Stimulated activated CD4-positive, alpha-beta T cell treated with anti-CD3 and anti-CD28 coated beads, TNF-alpha, amount 100 ng/mL, for 4 hours (primary cell): ENCODE data around the gene SNCG.
"Not testable (repeated sequence)": the region's sequence is repeated elsewhere in the genome, so short reads cannot be mapped to it uniquely, and the experiment has no call there.

Experiments
- DNase-seq, 3 experiments: peaks; one replicate each; pipeline ENCODE4 v3.0.0-alpha.2; 2020; ENCODE audit warnings: low read depth in 3 of 3

SNCG gene

DNA sequence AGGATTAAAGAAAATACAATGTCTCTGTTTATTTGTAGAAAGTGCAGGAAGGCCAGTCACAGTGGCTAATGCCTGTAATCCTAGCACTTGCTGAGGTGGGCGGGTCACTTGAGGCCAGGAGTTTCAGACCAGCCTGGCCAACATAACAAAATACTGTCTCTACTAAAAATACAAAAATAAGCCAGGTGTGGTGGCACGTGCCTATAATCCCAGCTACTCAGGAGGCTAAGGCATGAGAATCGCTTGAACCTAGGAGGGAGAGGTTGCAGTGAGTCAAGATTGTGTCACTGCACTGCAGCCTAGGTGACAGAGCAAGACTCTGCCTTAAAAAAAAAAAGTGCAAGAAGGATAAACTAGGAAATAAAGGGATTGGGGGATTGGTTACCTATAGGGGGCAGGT, 20.1 kb downstream of the SNCG start:
- not testable (repeated sequence) for DNase-seq

DNA sequence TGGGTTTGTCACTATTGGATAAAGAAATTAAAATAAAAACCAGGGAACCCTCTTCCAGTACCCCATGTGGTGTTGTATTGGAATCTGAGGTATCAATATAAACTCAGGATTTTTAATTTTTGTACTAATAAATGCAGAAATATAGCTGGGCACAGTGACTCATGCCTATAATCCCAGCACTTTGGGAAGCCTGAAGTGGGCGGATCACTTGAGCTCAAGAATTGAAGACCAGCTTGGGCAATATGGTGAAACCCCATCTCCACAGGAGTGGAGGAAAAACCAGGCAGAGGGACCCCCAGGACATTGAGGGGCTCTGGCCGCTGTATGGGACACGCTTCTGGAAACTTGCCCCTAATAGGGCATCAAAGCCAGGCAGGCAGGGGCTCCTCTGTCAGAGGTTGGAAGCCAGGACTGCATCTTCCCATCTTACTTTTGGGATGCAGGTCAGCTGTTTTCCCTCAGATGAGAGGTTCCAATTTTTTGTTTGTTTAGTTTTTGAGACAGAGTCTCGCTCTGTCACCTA, 21.0 kb downstream of the SNCG start:
- DNase-seq = no peak

DNA sequence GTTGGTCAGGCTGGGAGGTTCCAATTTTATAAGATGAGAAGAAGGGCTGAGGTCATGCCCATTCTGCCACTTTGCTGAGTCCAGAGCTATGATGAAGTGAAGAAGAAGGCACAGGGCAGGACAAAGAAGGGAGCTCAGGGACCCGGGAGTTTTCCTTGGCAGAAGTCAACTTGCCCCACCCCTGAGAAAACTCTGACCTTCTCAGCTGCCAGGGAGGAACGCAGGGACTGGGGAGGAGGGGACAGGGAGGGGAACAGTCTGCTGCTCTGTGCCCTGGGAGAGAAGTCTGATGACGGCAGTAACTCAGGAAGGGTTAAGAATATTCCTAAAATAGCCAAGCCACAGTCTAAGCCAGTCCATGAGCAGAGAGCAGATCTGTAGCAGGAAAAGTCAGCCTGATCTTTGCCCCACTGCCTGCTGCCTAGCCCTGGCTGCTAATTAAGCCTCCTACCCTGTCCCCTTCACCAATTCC, 21.6 kb downstream of the SNCG start:
- DNase-seq = no peak

DNA sequence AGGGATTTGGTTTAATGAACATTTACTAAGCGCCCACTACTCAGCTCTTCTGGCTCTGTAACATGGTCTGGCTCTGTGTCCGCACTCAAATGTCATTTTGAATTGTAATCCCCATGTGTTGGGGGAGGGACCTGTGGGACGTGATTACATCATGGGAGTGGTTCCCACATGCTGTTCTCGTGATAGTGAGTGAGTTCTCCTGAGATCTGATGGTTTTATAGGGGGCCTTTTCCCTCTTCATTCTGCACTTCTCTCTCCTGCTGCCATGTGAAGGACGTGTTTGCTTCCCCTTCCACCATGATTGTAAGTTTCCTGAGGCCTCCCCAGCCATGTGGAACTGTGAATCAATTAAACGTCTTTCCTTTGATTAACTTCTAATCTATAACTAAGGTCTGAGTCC, 22.6 kb downstream of the SNCG start:
- DNase-seq = not testable (repeated sequence)

DNA sequence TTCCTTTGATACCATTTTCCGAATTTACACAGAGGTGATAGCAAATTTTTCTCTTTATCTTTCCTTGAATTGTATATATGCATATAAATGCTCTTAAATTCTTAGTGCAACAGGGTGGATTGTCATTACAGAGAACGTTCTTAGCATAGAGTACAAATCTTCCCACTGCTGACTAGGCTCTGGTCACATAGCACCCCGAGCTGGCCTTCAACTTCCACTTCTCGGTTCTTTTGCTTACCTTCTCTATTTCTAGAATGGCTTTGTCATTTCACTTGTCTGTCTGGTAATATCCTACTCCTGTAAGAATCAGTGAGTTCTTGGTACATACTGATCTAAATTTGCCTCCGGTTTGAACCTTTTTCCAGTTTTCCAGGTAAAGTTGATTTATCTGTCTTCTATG, 23.3 kb downstream of the SNCG start:
- DNase-seq = no peak

DNA sequence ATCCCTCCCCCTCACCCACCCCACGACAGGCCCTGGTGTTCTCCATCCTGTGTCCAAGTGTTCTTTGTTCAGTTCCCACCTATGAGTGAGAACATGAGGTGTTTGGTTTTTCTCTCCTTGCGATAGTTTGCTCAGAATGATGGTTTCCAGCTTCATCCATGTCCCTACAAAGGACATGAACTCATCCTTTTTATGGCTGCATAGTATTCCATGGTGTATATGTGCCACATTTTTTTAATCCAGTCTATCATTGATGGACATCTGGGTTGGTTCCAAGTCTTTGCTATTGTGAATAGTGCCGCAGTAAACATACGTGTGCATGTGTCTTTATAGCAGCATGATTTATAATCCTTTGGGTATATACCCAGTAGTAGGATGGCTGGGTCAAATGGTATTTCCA, 26.1 kb downstream of the SNCG start:
- DNase-seq = not testable (repeated sequence)

DNA sequence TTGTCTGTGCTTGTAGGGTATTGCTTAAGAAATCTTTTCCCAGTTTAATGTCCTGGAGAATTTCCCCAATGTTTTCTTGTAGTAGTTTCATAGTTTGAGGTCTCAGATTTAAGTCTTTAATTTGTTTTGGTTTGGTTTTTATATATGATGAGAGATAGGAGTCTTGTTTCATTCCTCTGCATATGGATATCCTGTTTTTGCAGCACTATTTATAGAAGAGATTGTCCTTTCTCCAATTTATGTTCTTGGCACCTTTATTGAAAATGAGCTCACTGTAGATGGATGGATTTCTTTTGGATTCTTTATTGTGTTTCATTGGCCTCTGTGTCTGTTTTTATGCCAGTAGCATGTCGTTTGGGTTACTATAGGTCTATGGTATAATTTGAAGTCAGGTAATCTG, 30.1 kb downstream of the SNCG start:
- no peak for DNase-seq

DNA sequence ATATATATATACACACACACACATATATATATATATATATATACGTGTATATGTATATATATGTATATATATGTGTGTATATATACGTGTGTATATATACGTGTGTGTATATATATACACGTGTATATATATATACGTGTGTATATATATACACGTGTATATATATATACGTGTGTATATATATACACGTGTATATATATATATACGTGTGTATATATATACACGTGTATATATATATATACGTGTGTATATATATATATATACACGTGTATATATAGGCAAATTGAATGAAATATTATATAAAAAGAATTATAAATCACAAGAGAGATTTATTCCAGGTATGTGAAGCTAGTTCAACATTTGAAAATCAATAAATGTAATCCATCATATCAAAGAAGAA, 33.0 kb downstream of the SNCG start:
- not testable (repeated sequence) for DNase-seq

DNA sequence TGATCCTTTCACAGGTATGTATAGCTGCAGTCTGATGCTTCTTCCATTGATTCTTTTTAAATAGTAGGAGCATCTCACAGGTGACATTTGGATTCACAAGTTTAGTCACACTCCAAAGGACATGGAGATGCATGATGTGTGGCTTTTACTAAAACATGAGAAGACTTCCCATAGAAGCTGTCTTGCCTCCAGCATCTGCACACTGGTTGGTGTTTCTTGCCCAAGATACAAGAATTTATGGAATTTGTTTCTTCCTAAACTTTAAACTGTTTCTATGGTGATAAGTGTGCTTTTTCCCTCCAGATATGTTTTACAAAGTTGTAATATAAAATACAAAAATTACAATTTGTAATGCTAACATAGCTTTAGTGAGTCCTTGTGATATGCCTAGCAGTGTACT, 34.1 kb downstream of the SNCG start:
- no peak for DNase-seq

DNA sequence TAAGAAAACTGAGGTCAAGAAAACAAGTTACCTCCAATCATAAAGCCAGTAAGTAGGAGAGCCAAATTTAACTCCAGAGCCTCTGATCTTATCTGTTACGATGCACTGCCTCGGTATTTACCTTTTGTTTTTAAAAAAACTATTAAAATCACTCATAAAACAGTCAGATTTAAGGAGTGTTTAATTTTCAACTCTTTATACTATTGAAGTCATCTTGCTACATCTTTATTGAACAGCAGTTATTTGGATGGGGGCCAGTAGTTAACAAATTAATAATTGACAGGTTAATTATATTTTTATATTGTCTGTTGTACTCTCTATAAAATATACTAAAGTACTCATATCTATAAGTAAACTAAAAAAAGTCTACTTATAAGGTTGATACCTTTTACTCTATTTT, 34.5 kb downstream of the SNCG start:
- no peak for DNase-seq

DNA sequence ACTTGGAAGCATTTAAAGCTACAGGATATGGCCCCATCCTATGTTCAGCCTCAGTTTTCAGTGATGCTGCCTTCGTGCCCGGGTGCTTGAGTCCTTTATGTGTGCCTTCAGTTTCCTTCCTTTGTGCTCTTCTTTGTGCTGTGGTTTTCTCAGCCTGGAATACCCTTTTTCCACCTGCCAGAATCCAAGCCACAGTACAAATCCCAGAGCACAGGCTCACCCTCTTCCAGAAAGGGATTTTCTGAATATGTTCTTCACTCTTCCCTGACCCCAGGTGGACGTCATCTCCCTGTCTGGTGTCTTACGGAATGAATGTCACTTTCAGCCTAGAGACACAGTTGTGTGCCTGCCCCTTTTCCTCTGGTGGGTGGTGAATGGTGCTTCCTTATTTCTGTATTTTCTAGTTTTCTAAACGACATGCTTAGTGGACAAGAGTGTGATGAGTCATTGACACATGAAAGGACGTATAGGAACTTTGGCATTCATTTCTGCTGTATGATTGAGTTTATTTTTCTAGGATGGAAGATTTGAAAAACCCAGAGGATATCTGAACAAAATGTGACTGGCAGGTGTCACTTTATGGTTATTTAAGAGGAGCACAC, 41.5 kb downstream of the SNCG start:
- not testable (repeated sequence) for DNase-seq

DNA sequence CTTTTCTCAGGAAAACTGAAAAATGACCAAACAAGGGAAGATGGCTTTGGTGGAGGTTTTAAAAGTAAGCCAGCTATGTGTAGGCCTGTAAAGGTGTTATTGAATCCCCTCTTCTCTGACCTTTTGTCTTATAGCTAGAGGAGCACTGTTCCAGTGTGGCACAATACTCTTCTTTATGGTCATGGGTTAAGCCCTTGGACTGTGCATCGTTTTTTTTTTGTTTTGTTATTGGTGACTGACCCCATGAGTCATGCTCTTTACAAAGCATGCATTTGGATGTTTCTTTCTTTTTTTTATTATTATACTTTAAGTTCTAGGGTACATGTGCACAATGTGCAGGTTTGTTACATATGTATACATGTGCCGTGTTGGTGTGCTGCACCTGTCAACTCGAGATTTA, 42.1 kb downstream of the SNCG start:
- no peak for DNase-seq

DNA sequence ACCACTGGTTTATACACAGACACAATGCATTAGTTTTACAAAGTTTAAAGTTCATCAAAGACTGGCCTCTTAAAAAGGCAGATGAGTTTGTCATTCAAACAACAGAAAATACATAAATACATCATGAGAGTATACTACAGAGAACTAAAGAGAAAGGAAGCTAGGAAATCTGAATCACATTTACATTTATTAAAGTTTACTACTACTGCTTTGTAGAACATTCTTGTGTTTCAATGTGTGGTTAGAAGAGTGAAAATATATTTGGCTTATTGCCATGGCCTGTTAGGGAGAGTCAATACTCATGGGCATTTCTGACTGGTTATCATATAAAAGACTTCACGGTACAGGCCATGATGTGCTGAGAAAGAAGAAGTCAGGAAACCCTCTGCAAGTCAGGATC, 48.7 kb downstream of the SNCG start:
- DNase-seq = not testable (repeated sequence)

DNA sequence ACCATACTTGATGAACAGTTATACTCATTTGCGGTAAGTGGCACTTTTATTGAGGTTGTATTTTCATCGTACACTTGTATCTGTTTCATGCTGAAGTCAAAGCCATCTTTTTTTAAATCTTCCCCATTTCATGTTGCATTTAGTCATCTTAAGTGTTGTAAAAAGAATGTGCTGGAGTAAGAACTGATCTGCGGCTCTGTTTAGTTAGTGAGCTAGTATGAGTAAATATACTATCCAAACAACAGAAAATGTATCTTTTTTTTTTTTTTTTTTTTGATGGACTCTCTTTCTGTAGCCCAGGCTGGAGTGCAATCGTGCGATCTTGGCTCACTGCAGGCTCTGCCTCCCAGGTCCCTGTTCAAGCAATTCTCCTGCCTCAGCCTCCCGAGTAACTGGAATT, 49.3 kb downstream of the SNCG start:
- DNase-seq = not testable (repeated sequence)

DNA sequence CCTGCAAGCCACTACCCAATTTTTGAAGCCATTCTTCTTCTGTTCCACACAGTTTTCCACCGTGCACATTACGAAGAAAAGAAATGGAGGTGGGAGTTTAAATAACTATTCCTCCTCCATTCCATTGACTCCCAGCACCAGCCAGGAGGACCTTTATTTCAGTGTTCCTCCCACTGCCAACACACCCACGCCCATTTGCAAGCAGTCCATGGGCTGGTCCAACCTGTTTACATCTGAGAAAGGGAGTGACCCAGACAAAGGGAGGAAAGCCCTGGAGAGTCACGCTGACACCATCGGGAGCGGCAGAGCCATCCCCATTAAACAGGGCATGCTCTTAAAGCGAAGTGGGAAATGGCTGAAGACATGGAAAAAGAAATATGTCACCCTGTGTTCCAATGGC, 49.9 kb downstream of the SNCG start:
- not testable (repeated sequence) for DNase-seq

DNA sequence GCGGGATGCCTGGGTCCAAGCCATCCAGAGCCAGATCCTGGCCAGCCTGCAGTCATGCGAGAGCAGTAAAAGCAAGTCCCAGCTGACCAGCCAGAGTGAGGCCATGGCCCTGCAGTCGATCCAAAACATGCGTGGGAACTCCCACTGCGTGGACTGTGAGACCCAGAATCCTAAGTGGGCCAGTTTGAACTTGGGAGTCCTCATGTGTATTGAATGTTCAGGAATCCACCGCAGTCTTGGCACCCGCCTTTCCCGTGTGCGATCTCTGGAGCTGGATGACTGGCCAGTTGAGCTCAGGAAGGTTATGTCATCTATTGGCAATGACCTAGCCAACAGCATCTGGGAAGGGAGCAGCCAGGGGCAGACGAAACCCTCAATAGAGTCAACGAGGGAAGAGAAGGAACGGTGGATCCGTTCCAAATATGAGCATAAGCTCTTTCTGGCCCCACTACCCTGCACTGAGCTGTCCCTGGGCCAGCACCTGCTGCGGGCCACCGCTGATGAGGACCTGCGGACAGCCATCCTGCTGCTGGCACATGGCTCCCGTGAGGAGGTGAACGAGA, 50.8 kb downstream of the SNCG start:
- not testable (repeated sequence) for DNase-seq
